Measurements from ENCODE around the gene MIEN1. TPM values are rescaled to one million over a fixed set of nuclear protein-coding genes. Genes with fewer than 3 reads are reported as not detected.
A peak's percentile ranks its signal among the peaks of the same experiment; 100 is the strongest.

The MIEN1 gene
- 37.9 and 41.1 TPM in 2 replicates for total RNA-seq
- 46.7 TPM for total RNA-seq (2013)
- polyA plus RNA-seq = 55.6 and 63.2 TPM in 2 replicates
- 39.7 and 41.5 TPM in 2 replicates for polyA minus RNA-seq

DNA sequence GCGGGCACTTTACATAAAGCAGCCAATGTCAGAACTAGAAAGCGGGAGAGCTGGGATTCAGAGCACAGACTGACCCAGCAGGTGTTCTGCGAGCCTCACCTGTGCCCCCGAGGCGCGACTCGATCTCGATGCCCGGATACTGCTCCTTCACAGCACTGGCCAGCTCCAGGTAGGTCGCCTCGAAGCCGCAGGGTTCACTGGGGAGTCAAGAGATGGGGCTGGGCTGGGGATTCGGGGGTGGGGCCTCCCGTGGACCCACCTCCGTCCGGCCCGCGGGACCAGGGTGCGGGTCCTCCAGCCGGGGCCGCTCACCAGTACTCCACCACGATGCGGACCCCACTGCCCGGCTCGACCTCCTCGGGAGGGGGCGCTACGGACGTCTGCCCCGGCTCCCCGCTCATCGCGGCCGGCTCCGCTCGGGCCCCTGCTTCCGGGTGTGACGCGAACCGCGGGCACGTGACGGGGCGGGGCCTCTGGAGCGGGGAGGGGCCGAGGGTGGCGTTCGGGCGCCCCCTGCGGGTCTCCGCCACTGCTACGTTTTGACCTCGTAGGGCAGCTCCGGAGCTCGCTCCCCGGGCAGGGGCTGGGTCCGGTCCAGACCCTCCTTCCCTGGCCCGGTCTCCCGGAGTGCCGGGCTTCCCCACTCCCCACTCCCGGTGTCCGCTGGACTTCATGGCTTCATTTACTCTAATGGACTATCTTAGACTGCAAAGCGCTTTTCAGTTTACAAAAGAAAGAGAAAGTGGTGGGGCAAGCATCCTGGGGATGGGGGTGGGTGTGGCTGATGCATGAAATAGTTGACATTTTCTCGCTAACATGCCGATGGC, at the start of gene MIEN1:
Gene MIEN1 (minus strand): TSS at position 438 of the 827 bp plus-strand sequence. CDS start 37 bp downstream, at position 401.
- Histone ChIP-seq H3K79me2 (ENCODE audit: control insufficient read depth, insufficient read depth, low read length) (peaks cover 36% of the 10 kb centered on the region), H3K36me3 (replicated peaks in 1 of 2; ENCODE audit: control extremely low read depth in 1 of 2, control insufficient read depth in 1 of 2, extremely low read depth in 1 of 2, insufficient read depth in 2 of 2, low read length in 1 of 2) (peaks cover 0 to 27% of the 10 kb centered on the region in 2 experiments), H3K27me3 (replicated peaks in 1 of 4; ENCODE audit: control extremely low read depth in 1 of 4, control insufficient read depth in 3 of 4, insufficient read depth in 4 of 4, low read length in 3 of 4) (no peaks in the 10 kb centered on the region), H3K27ac (ENCODE audit: low read length in 2 of 2) (peak within 1 kb of the TSS; percentile 82 to 96), H3K4me1 (ENCODE audit: control insufficient read depth in 2 of 2, insufficient read depth in 2 of 2, low read length in 2 of 2) (peaks cover 11 to 17% of the 10 kb centered on the region in 2 donors), H2AFZ (ENCODE audit: insufficient read depth, low read depth, low read length, poor library complexity, severe bottlenecking) (peak within 1 kb of the TSS; percentile 95), H3K9ac (ENCODE audit: low read length) (peak within 1 kb of the TSS; percentile 95), H3K4me2 (replicated peaks; ENCODE audit: low read depth, low read length, poor library complexity, severe bottlenecking) (peak within 1 kb of the TSS; percentile 99), H3K9me3 (ENCODE audit: control extremely low read depth in 1 of 3, control insufficient read depth in 2 of 3, insufficient read depth in 1 of 3, low read length in 2 of 3) (no peaks in the 10 kb centered on the region), H3K4me3 (ENCODE audit: control extremely low read depth in 1 of 5, extremely low read depth in 1 of 5, insufficient read depth in 1 of 5, low read depth in 2 of 5, low read length in 4 of 5) (peak within 1 kb of the TSS; percentile 63 to 100 (median 78)), H4K20me1 (ENCODE audit: control insufficient read depth, insufficient read depth, low read length, poor library complexity, severe bottlenecking) (peaks cover 26% of the 10 kb centered on the region)
- Mint-ChIP-seq H3K4me3 (peak within 1 kb of the TSS; percentile 93), H3K9me3 (ENCODE audit: insufficient read depth) (no peaks in the 10 kb centered on the region), H3K4me1 (peaks cover 28% of the 10 kb centered on the region), H3K27ac (peak within 1 kb of the TSS; percentile 94), H3K27me3 (no peaks in the 10 kb centered on the region)
- ATAC-seq (ENCODE audit: low read depth) = peak; percentile 94
- ChIA-PET POLR2A (interaction anchor here (0.5 to 2.3 kb wide), 16 partner anchors 9 to 531 kb away, joined by 3 to 15 read pairs (median 6); partner anchors contain the start of gene RPL19), CTCF (interaction anchor here (0.6 to 5.2 kb wide), 32 partner anchors 12 to 381 kb away, joined by 3 to 51 read pairs (median 4); partner anchors contain the start of genes IKZF3 and PNMT)
- intact Hi-C loops (cut with micrococcal nuclease) = loop anchor here (1.0 to 5.0 kb wide), 6 partner anchors 24 to 250 kb away; partner anchors contain the start of genes LRRC3C, ORMDL3, PGAP3 and PSMD3
- peak; percentile 95 for DNase-seq
- 1% methylated on average over 60 of the region's 65 CpGs for WGBS (ENCODE audit: insufficient coverage)
- no peak for TF ChIP-seq EZH2 (IDR thresholded peaks at IDR 0.05; ENCODE audit: borderline replicate concordance, insufficient read depth, low read depth, low read length, poor library complexity, severe bottlenecking)
- TF ChIP-seq, protein P1, sequence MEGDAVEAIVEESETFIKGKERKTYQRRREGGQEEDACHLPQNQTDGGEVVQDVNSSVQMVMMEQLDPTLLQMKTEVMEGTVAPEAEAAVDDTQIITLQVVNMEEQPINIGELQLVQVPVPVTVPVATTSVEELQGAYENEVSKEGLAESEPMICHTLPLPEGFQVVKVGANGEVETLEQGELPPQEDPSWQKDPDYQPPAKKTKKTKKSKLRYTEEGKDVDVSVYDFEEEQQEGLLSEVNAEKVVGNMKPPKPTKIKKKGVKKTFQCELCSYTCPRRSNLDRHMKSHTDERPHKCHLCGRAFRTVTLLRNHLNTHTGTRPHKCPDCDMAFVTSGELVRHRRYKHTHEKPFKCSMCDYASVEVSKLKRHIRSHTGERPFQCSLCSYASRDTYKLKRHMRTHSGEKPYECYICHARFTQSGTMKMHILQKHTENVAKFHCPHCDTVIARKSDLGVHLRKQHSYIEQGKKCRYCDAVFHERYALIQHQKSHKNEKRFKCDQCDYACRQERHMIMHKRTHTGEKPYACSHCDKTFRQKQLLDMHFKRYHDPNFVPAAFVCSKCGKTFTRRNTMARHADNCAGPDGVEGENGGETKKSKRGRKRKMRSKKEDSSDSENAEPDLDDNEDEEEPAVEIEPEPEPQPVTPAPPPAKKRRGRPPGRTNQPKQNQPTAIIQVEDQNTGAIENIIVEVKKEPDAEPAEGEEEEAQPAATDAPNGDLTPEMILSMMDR (IDR thresholded peaks at IDR 0.05) = peak; percentile 96
